Fibroblast of lung (primary cell): ENCODE data around the gene MNAT1. TPM values are rescaled to one million over a fixed set of nuclear protein-coding genes. Genes with fewer than 3 reads are reported as not detected.

Experiments
- DNase-seq, 2 donors: peaks; one replicate each; pipeline versions ENCODE4 v3.0.0 to v3.0.0-alpha.2; 2010; ENCODE audit warnings: low read depth in 2 of 2
- H2AFZ ChIP-seq: 2 replicates; pipeline ENCODE4 v1.5.1; 2012; ENCODE audit warnings: low read length, control low read depth, inconsistent platforms
- H3K27ac ChIP-seq: 2 replicates; pipeline ENCODE4 v1.5.1; 2011; ENCODE audit warnings: low read length, control low read depth; ENCODE audit not compliant: insufficient read depth
- H3K27me3 ChIP-seq: 2 replicates; pipeline ENCODE4 v1.5.1; 2011; ENCODE audit warnings: mild to moderate bottlenecking, low read length; ENCODE audit not compliant: control insufficient read depth, insufficient read depth
- H3K36me3 ChIP-seq: 2 replicates; pipeline ENCODE4 v1.5.1; 2011; ENCODE audit warnings: low read length; ENCODE audit not compliant: control insufficient read depth, insufficient read depth
- H3K4me1 ChIP-seq: 2 replicates; pipeline ENCODE4 v1.5.1; 2011; ENCODE audit warnings: low read length; ENCODE audit not compliant: control insufficient read depth, insufficient read depth; ENCODE audit errors: extremely low read depth
- H3K4me2 ChIP-seq: 2 replicates; pipeline ENCODE4 v1.5.1; 2011; ENCODE audit warnings: low read length, control low read depth; ENCODE audit not compliant: insufficient read depth; ENCODE audit errors: extremely low read depth
- H3K4me3 ChIP-seq, 4 experiments: fragments of 200-600 bp in 1 of 4; sonication (generic) in 1 of 4; replicated peaks in 1 of 4; 2 replicates each; pipeline ENCODE4 v1.5.1; 2011 to 2016; ENCODE audit warnings: low read length in 4 of 4, low read depth in 3 of 4, mild to moderate bottlenecking in 3 of 4, control low read depth in 2 of 4, inconsistent platforms in 1 of 4, mixed read lengths in 1 of 4; ENCODE audit not compliant: insufficient read depth in 1 of 4; ENCODE audit errors: control extremely low read depth in 1 of 4
- H3K79me2 ChIP-seq: 2 replicates; pipeline ENCODE4 v1.5.1; 2012; ENCODE audit warnings: mild to moderate bottlenecking, low read length, inconsistent platforms; ENCODE audit not compliant: control insufficient read depth, insufficient read depth
- H3K9ac ChIP-seq: 2 replicates; pipeline ENCODE4 v1.5.1; 2011; ENCODE audit warnings: mild to moderate bottlenecking, low read length, control low read depth; ENCODE audit not compliant: insufficient read depth
- H3K9me3 ChIP-seq: 2 replicates; pipeline ENCODE4 v1.5.1; 2012; ENCODE audit warnings: low read depth, low read length; ENCODE audit not compliant: control insufficient read depth, insufficient read depth
- H4K20me1 ChIP-seq: 2 replicates; pipeline ENCODE4 v1.5.1; 2011; ENCODE audit warnings: low read length; ENCODE audit not compliant: control insufficient read depth, insufficient read depth; ENCODE audit errors: extremely low read depth
- CTCF ChIP-seq, 2 donors: IDR thresholded peaks in 1 of 2; conservative IDR thresholded peaks in 1 of 2; 1 replicate in 1 of 2; 2 replicates in 1 of 2; pipeline ENCODE4 v1.5.1; 2011 to 2012; ENCODE audit warnings: low read length in 2 of 2, control low read depth in 1 of 2, inconsistent platforms in 1 of 2, low read depth in 1 of 2, mild to moderate bottlenecking in 1 of 2
- EZH2 ChIP-seq: IDR thresholded peaks from 2 replicates; pipeline ENCODE4 v1.5.1; 2012; ENCODE audit warnings: low read length, control low read depth, mild to moderate bottlenecking; ENCODE audit errors: missing control alignments
- polyA plus RNA-seq, 2 donors: library from polyadenylated mRNA; depleted of rRNA in 1 of 2; stranded (reverse) in 1 of 2; unstranded in 1 of 2; fragments of >200 nt; gene quantifications; 2 replicates each; pipeline ENCODE4 v1.2.1, GENCODE V29; 2011 to 2012; ENCODE audit warnings: missing spikeins in 1 of 2
- total RNA-seq: library from RNA; depleted of rRNA; stranded (reverse); fragments of >200 nt; gene quantifications from 2 replicates; pipeline ENCODE4 v1.2.1, GENCODE V29; 2014

MNAT1 gene
- total and polyA plus RNA-seq, 2 donors (not counting 1 experiment from before 2014, with no cell fraction given): 48.2 to 58.5 TPM

- no peak overlapping the region for H3K4me2 ChIP-seq
- no peak for TF ChIP-seq CTCF (conservative IDR thresholded peaks at IDR 0.05 in 1 of 2, IDR thresholded peaks at IDR 0.05 in 1 of 2; ENCODE audit: low read depth in 1 of 2, low read length in 2 of 2)
- TF ChIP-seq EZH2: no peak
- H2AFZ ChIP-seq: no peak overlapping the region
- no peaks in the 10 kb centered on the region for H3K36me3 ChIP-seq
- no peak overlapping the region for H3K4me3 ChIP-seq
- no peak overlapping the region for H3K27ac ChIP-seq
- H3K9me3 ChIP-seq: no peaks in the 10 kb centered on the region
- no peaks in the 10 kb centered on the region for H3K79me2 ChIP-seq
- DNase-seq: peak in 1 of 2 donors; percentile 84
- H3K27me3 ChIP-seq: no peaks in the 10 kb centered on the region
- no peak overlapping the region for H3K9ac ChIP-seq
- no peaks in the 10 kb centered on the region for H4K20me1 ChIP-seq
- no peaks in the 10 kb centered on the region for H3K4me1 ChIP-seq
These were observed 127.7 kb downstream of the MNAT1 start for GRCh38 chr14:60862283-60862682.

GRCh38 chr14:60863249-60863648, 128.7 kb downstream of the MNAT1 start:
- Histone ChIP-seq H3K4me1 (no peaks in the 10 kb centered on the region), H4K20me1 (no peaks in the 10 kb centered on the region), H3K36me3 (no peaks in the 10 kb centered on the region), H3K9ac (no peak overlapping the region), H2AFZ (no peak overlapping the region), H3K27me3 (no peaks in the 10 kb centered on the region), H3K79me2 (no peaks in the 10 kb centered on the region), H3K4me2 (no peak overlapping the region), H3K4me3 (no peak overlapping the region), H3K9me3 (no peaks in the 10 kb centered on the region), H3K27ac (no peak overlapping the region)
- DNase-seq: no peak
- TF ChIP-seq CTCF (conservative IDR thresholded peaks at IDR 0.05 in 1 of 2, IDR thresholded peaks at IDR 0.05 in 1 of 2; ENCODE audit: low read depth in 1 of 2, low read length in 2 of 2) (no peak), EZH2 (no peak)

- Histone ChIP-seq H3K9ac (no peak overlapping the region), H3K36me3 (no peaks in the 10 kb centered on the region), H3K27ac (no peak overlapping the region), H3K79me2 (no peaks in the 10 kb centered on the region), H2AFZ (no peak overlapping the region), H4K20me1 (no peaks in the 10 kb centered on the region), H3K27me3 (no peaks in the 10 kb centered on the region), H3K4me2 (no peak overlapping the region), H3K9me3 (no peaks in the 10 kb centered on the region), H3K4me1 (no peaks in the 10 kb centered on the region), H3K4me3 (no peak overlapping the region)
- no peak for DNase-seq
- TF ChIP-seq EZH2 (no peak), CTCF (conservative IDR thresholded peaks at IDR 0.05 in 1 of 2, IDR thresholded peaks at IDR 0.05 in 1 of 2; ENCODE audit: low read depth in 1 of 2, low read length in 2 of 2) (no peak)
These were observed 131.0 kb downstream of the MNAT1 start for GRCh38 chr14:60865378-60866127.
